Lower leg skin (tissue), 3 donors: ENCODE data around the gene TSPAN32.

ENCODE experiments used
- CTCF ChIP-seq, 3 donors: fragments of 450-650 bp; IDR thresholded peaks; one replicate each; pipeline ENCODE4 v1.5.1; 2016; ENCODE audit warnings: antibody characterized with exemption in 3 of 3, mild to moderate bottlenecking in 3 of 3, moderate library complexity in 2 of 3
- POLR2A ChIP-seq, 2 donors: fragments of 450-650 bp; IDR thresholded peaks; one replicate each; pipeline ENCODE4 v1.6.1; 2016 to 2017; ENCODE audit warnings: antibody characterized with exemption in 2 of 2, mild to moderate bottlenecking in 1 of 2, moderate library complexity in 1 of 2

DNA sequence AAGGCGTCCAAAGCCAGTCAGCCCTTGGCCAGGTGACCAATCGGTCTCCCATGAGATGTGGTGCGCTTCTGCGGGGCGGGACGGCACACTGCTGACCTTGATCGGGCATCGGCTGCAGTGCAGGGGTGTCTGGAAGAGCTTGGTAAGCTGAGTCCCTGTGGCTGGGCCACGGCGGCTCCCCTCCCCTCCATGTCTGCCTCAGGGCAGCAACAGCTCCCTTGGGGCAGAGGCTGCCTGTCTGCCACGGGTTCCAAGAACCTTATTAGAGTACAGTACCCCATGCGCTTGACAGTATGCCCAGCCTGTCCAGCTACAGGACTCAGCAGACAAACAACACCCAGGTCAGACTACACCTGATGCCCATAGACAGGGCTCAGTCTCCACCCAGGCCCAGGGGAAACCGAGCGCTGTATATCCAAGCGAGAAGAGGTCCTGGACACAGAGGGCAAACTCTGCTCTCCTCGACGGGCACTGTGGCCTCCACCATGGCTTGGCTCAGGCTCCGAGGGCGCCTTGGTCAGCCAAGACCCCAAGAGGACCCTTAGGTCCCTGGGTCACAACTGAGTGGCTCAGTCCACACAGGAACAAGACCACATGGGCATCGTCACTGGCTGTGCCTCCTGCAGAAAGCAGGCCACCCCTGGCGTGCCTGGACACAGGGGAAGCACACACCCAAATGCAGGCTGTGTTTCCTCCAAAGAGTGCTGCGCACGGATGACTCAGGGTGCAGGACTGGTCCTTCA lies 18.9 kb downstream of the TSPAN32 start:
- TF ChIP-seq CTCF (IDR thresholded peaks at IDR 0.05) (no peak), POLR2A (IDR thresholded peaks at IDR 0.05) (no peak)
